Panc1 (cell line): ENCODE measurements around the gene EXOC6B. TPM values are rescaled to one million over a fixed set of nuclear protein-coding genes. Genes with fewer than 3 reads are reported as not detected.

ENCODE experiments used
- ATAC-seq: fragments of 200-7000 bp; cut with Tn5 transposase; 2 replicates; pipeline ENCODE4 v1.9.1; 2020; ENCODE audit warnings: mild to moderate bottlenecking, moderate library complexity
- BruUV-seq: library from RNA; stranded (reverse); fragments of 400-500 nt; replicated peaks from 2 replicates; lab custom pipeline; 2021; lab: Mats Ljungman, UMichigan
- CTCF ChIA-PET: fragments of 300-600 bp; sonication (Branson Sonifier 250); formaldehyde crosslinking; loops from one replicate; lab custom pipeline; 2022; ENCODE audit warnings: antibody characterized with exemption; lab: Charles Lee
- POLR2A ChIA-PET: fragments of 300-600 bp; sonication (Branson Sonifier 250); formaldehyde crosslinking; loops from one replicate; lab custom pipeline; 2022; ENCODE audit warnings: antibody characterized with exemption; lab: Charles Lee
- DNase-seq: peaks from one replicate; pipeline ENCODE4 v3.0.0-alpha.2; 2010; ENCODE audit warnings: low read depth, low spot score
- H3K27ac ChIP-seq: 2 replicates; pipeline ENCODE4 v1.5.1; 2011; ENCODE audit warnings: mild to moderate bottlenecking, low read length, inconsistent platforms
- H3K27me3 ChIP-seq: fragments of 200-500 bp; sonication (Bioruptor generic); 2 replicates; pipeline ENCODE4 v1.6.0; 2014; ENCODE audit warnings: low read length, inconsistent platforms; ENCODE audit not compliant: control insufficient read depth, insufficient read depth
- H3K36me3 ChIP-seq: fragments of 200-500 bp; sonication (Bioruptor generic); 2 replicates; pipeline ENCODE4 v1.5.1; 2014; ENCODE audit warnings: inconsistent platforms, mild to moderate bottlenecking, low read length, moderate library complexity; ENCODE audit not compliant: control insufficient read depth, insufficient read depth
- H3K4me1 ChIP-seq: 2 replicates; pipeline ENCODE4 v1.5.1; 2011; ENCODE audit warnings: inconsistent platforms, mild to moderate bottlenecking, low read length, moderate library complexity; ENCODE audit not compliant: control insufficient read depth, insufficient read depth
- H3K4me3 ChIP-seq, 2 experiments: 2 replicates each; pipeline ENCODE4 v1.5.1; 2011 to 2012; ENCODE audit warnings: low read depth in 2 of 2, low read length in 2 of 2, mild to moderate bottlenecking in 2 of 2, inconsistent platforms in 1 of 2, moderate library complexity in 1 of 2
- H3K9me3 ChIP-seq: fragments of 200-500 bp; sonication (Bioruptor generic); 2 replicates; pipeline ENCODE4 v1.5.1; 2014; ENCODE audit warnings: low read depth, mild to moderate bottlenecking, inconsistent platforms, low read length, moderate library complexity; ENCODE audit not compliant: control insufficient read depth, insufficient read depth
- POLR2AphosphoS5 ChIP-seq: IDR thresholded peaks from 2 replicates; pipeline ENCODE4 v1.6.1; 2012; ENCODE audit warnings: mild to moderate bottlenecking, low read depth, low read length, moderate library complexity
- SIN3A ChIP-seq: IDR thresholded peaks from 2 replicates; pipeline ENCODE4 v1.6.1; 2012; ENCODE audit warnings: low read depth, mild to moderate bottlenecking, low read length, moderate library complexity, borderline replicate concordance; ENCODE audit not compliant: insufficient read depth
- TCF7L2 ChIP-seq: IDR thresholded peaks from 2 replicates; pipeline ENCODE4 v1.6.1; 2011; ENCODE audit warnings: mild to moderate bottlenecking, low read depth, low read length, inconsistent platforms
- in situ Hi-C: cut with HindIII; loops from 2 replicates; pipeline ENCODE4 v1.10.0; 2016; ENCODE audit warnings: low sequenced_read_pairs, low pct_unique_long_range_greater_than_20kb
- intact Hi-C: fragments of 100-400 bp; cut with micrococcal nuclease; formaldehyde crosslinking; loops from one replicate; pipeline ENCODE4 v1.10.0; 2022; ENCODE audit not compliant: unreplicated experiment
- total RNA-seq: library from RNA; stranded (reverse); gene quantifications from one replicate; pipeline ENCODE4 v1.2.1, GENCODE V29; 2021; ENCODE audit not compliant: unreplicated experiment
- TF ChIP-seq, protein P1 (sequence below): fragments of 450-650 bp; IDR thresholded peaks from 2 replicates; pipeline ENCODE4 v1.5.1; 2017; ENCODE audit warnings: mild to moderate bottlenecking
- TF ChIP-seq, protein P2 (sequence below), 2 experiments: IDR thresholded peaks; 2 replicates each; pipeline ENCODE4 v1.6.1; 2011 to 2012; ENCODE audit warnings: low read depth in 2 of 2, control low read depth in 1 of 2, low read length in 1 of 2, mild to moderate bottlenecking in 1 of 2, moderate library complexity in 1 of 2; ENCODE audit not compliant: insufficient read depth in 1 of 2

The EXOC6B gene
- total RNA-seq, 1 experiment from 2014 or later = 23.2 TPM

DNA sequence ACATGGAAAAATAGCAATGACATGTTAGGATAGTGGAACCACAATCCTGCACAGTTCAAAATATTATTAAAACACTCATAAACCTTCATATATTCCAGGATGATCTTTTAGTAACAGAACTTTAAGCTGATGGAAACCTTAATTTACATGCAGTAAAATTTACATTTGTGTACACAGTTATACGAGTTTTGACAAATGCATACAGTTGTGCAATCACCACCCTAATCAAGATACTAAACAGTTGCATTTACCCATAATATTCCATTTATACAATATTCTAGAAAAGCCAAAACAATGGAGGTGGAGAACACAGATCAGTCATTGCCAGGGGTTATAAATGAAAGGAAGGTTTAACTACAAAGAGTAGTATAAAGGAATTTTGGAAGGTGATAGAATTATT is 117.6 kb downstream of the EXOC6B start:
- TF ChIP-seq TCF7L2 = no peak
- no peak for TF ChIP-seq SIN3A
- TF ChIP-seq, protein P1, sequence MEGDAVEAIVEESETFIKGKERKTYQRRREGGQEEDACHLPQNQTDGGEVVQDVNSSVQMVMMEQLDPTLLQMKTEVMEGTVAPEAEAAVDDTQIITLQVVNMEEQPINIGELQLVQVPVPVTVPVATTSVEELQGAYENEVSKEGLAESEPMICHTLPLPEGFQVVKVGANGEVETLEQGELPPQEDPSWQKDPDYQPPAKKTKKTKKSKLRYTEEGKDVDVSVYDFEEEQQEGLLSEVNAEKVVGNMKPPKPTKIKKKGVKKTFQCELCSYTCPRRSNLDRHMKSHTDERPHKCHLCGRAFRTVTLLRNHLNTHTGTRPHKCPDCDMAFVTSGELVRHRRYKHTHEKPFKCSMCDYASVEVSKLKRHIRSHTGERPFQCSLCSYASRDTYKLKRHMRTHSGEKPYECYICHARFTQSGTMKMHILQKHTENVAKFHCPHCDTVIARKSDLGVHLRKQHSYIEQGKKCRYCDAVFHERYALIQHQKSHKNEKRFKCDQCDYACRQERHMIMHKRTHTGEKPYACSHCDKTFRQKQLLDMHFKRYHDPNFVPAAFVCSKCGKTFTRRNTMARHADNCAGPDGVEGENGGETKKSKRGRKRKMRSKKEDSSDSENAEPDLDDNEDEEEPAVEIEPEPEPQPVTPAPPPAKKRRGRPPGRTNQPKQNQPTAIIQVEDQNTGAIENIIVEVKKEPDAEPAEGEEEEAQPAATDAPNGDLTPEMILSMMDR = no peak
- TF ChIP-seq, protein P2, sequence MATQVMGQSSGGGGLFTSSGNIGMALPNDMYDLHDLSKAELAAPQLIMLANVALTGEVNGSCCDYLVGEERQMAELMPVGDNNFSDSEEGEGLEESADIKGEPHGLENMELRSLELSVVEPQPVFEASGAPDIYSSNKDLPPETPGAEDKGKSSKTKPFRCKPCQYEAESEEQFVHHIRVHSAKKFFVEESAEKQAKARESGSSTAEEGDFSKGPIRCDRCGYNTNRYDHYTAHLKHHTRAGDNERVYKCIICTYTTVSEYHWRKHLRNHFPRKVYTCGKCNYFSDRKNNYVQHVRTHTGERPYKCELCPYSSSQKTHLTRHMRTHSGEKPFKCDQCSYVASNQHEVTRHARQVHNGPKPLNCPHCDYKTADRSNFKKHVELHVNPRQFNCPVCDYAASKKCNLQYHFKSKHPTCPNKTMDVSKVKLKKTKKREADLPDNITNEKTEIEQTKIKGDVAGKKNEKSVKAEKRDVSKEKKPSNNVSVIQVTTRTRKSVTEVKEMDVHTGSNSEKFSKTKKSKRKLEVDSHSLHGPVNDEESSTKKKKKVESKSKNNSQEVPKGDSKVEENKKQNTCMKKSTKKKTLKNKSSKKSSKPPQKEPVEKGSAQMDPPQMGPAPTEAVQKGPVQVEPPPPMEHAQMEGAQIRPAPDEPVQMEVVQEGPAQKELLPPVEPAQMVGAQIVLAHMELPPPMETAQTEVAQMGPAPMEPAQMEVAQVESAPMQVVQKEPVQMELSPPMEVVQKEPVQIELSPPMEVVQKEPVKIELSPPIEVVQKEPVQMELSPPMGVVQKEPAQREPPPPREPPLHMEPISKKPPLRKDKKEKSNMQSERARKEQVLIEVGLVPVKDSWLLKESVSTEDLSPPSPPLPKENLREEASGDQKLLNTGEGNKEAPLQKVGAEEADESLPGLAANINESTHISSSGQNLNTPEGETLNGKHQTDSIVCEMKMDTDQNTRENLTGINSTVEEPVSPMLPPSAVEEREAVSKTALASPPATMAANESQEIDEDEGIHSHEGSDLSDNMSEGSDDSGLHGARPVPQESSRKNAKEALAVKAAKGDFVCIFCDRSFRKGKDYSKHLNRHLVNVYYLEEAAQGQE (IDR thresholded peaks at IDR 0.05; ENCODE audit: insufficient read depth in 1 of 2, low read depth in 2 of 2, low read length in 1 of 2) = no peak
- no peak for TF ChIP-seq POLR2AphosphoS5
- ChIA-PET POLR2A (no interaction called here), CTCF (no interaction called here)
- Histone ChIP-seq H3K27ac (no peak overlapping the region), H3K36me3 (no peaks in the 10 kb centered on the region), H3K9me3 (no peaks in the 10 kb centered on the region), H3K4me1 (no peaks in the 10 kb centered on the region), H3K4me3 (no peak overlapping the region), H3K27me3 (no peaks in the 10 kb centered on the region)
- DNase-seq (no peak), ATAC-seq (no peak)
- no TSS peak for BruUV-seq
- in situ Hi-C loops (no loop called here), intact Hi-C loops (no loop called here)

DNA sequence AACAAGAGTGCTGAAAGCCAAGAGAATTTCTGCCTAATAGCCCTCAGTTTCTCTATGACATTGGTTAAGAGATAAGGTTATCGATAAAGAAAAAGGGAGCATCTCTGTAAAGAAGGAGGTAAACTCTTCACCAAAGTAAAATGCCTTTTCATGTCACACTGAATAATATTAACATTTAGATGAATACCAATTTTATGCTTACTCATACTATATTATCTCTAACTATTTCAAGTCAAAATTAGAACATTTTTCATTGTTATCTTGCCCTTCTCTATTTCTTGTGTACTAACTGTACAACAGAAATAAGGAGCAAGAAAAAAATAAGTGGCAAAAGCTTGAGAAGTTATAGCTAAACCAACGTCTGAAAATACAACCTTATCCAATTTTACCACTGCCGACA is 127.5 kb downstream of the EXOC6B start:
- in situ Hi-C loops = no loop called here
- no peak for ATAC-seq
- Histone ChIP-seq H3K36me3 (no peaks in the 10 kb centered on the region), H3K27me3 (no peaks in the 10 kb centered on the region), H3K27ac (no peak overlapping the region), H3K9me3 (no peaks in the 10 kb centered on the region), H3K4me1 (peaks cover 4% of the 10 kb centered on the region), H3K4me3 (no peak overlapping the region)
- TF ChIP-seq TCF7L2 (no peak), POLR2AphosphoS5 (no peak), SIN3A (no peak)
- TF ChIP-seq, protein P2 (IDR thresholded peaks at IDR 0.05; ENCODE audit: insufficient read depth in 1 of 2, low read depth in 2 of 2, low read length in 1 of 2) = no peak
- TF ChIP-seq, protein P1 = no peak
- intact Hi-C loops = no loop called here
- CTCF ChIA-PET = no interaction called here
- POLR2A ChIA-PET = no interaction called here
- BruUV-seq = no TSS peak
- DNase-seq = no peak
